ENCODE results near the gene AQR.
"Not testable (repeated sequence)": the region's sequence is repeated elsewhere in the genome, so short reads cannot be mapped to it uniquely, and the experiment has no call there.

AQR gene

DNA sequence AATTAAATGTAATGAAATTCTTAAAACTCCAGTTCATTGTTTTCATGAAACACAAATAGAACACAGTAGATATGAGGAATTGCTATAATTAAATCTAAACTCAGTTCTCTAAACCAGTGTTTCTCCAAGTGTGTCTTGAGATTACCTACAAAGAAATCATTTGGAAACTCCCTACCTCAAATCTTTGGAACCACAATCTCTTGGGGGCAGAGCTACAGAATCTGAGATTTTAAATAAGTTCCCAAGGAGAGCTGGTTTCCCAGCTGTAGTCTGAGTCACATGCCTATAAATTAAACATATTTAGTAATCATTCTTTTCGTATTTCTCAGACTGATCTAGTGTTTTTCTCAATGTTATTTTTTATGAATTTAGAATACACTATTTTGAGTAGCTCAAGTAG is 157.2 kb downstream of the AQR start:
- no peak for DNase-seq

GRCh38 chr15:34810443-34811129 is 159.0 kb downstream of the AQR start:
- no peak for DNase-seq

- no peak for DNase-seq
Observed at GRCh38 chr15:34809186-34809585, 160.4 kb downstream of the AQR start.

DNA sequence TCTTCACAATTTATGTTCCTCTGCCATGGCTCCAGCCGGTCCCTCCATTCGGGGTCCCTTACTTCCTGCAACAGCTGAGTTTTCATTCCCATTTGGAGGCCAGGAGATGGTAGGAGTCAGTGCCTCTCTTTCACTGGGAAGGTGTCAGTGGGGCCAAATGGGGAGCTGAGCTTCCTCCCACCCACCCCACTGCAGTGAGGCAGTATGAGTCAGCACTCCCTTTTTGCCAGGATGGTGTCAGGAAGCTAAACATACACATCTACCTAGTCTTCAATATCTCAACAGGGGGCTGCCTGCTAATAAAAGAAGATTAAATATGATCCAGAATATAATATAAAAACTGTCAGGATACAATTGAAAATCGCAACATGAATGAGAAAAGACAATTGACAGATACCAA is 161.5 kb downstream of the AQR start:
- DNase-seq = no peak

DNA sequence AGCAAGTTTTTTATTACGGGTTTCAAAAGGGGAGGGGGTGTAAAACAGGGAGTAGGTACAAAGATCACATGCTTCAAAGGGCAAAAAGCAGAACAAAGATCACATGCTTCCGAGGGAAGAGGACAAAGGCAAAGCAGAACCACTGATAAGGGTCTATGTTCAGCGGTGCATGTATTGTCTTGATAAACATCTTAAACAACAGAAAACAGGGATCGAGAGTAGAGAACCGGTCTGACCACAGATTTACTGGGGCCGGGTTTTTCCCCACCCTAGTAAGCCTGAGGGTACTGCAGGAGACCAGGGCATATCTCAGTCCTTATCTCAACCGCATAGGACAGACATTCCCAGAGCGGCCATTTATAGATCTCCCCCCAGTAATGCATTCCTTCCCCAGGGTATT is 162.3 kb downstream of the AQR start:
- not testable (repeated sequence) for DNase-seq

DNA sequence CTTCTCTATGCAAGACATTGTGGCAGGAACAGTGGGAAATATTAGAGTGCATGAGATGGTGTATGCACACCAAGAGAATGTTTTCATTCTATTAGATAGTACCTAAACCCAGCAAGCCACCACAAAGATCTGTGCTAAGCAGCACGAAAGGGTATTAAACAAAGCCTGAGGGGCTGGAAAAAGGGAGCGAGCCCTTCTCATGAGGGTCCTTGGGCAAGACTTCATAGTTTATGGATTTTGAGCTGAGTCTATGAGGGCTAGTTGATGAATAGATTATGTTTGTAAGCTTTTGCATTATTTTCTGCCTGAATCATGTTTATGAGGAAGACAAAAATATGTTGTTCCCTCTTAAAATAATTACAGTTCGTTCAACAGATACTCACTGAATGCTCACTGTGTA is 164.8 kb downstream of the AQR start:
- DNase-seq = no peak

GRCh38 chr15:34804113-34804512 is 165.4 kb downstream of the AQR start:
- DNase-seq = no peak

- DNase-seq = no peak
Observed at GRCh38 chr15:34802803-34803750, 166.5 kb downstream of the AQR start.

- no peak for DNase-seq
Observed at GRCh38 chr15:34802371-34802770, 167.2 kb downstream of the AQR start.
